ENCODE measurements around the gene RPN2.

DNA sequence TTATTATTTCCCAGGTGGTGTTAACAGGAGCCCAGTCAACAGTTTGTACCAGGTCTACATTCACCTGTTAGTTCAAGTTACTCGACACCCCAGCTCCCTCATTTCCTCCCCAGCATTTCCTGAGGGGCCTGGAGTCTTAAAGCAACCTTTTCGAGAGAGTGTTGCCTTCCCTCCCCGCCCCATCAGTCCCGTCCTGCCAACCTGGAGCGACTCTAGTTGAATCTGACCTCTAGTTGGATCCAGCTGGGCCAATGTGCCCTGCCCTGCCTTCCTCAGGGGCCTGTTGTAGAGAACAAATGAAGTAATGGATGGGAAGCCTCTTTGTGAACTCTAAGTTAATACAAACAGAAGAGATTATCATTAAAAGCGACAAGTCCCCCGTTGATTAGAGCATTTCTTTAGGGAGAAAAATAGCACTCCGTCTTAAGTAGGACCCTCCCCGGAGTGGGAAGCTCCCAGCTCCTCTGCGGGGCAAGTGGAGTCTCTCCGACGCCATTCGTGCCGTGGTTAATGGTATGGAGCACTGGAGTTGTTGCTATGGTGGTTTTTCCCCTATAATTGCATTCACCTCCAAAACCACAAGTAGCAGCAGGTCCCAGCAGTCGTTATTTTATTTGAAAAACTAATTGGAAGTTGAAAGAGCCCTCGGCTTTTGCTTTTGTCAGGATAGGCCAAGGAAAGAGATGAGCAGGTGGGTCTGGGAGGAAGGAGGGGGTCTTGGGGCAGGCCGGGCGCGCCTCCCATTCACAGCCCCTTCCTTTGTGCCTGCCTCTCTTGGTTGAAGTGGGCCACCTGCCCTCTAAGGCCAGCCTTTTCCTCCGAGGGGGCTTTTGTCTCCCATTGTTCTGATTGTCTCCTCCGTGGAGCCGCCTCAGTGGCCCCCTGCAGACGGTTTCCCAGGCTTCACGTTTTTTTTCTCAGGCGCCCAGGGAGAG is 66.4 kb downstream of the RPN2 start:
- TF ChIP-seq, protein P1, sequence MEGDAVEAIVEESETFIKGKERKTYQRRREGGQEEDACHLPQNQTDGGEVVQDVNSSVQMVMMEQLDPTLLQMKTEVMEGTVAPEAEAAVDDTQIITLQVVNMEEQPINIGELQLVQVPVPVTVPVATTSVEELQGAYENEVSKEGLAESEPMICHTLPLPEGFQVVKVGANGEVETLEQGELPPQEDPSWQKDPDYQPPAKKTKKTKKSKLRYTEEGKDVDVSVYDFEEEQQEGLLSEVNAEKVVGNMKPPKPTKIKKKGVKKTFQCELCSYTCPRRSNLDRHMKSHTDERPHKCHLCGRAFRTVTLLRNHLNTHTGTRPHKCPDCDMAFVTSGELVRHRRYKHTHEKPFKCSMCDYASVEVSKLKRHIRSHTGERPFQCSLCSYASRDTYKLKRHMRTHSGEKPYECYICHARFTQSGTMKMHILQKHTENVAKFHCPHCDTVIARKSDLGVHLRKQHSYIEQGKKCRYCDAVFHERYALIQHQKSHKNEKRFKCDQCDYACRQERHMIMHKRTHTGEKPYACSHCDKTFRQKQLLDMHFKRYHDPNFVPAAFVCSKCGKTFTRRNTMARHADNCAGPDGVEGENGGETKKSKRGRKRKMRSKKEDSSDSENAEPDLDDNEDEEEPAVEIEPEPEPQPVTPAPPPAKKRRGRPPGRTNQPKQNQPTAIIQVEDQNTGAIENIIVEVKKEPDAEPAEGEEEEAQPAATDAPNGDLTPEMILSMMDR (IDR thresholded peaks at IDR 0.05; ENCODE audit: low read depth, low read length, missing input control) = no peak
- TF ChIP-seq, protein P2, sequence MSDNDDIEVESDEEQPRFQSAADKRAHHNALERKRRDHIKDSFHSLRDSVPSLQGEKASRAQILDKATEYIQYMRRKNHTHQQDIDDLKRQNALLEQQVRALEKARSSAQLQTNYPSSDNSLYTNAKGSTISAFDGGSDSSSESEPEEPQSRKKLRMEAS (IDR thresholded peaks at IDR 0.05) = no peak
- TF ChIP-seq, protein P3, sequence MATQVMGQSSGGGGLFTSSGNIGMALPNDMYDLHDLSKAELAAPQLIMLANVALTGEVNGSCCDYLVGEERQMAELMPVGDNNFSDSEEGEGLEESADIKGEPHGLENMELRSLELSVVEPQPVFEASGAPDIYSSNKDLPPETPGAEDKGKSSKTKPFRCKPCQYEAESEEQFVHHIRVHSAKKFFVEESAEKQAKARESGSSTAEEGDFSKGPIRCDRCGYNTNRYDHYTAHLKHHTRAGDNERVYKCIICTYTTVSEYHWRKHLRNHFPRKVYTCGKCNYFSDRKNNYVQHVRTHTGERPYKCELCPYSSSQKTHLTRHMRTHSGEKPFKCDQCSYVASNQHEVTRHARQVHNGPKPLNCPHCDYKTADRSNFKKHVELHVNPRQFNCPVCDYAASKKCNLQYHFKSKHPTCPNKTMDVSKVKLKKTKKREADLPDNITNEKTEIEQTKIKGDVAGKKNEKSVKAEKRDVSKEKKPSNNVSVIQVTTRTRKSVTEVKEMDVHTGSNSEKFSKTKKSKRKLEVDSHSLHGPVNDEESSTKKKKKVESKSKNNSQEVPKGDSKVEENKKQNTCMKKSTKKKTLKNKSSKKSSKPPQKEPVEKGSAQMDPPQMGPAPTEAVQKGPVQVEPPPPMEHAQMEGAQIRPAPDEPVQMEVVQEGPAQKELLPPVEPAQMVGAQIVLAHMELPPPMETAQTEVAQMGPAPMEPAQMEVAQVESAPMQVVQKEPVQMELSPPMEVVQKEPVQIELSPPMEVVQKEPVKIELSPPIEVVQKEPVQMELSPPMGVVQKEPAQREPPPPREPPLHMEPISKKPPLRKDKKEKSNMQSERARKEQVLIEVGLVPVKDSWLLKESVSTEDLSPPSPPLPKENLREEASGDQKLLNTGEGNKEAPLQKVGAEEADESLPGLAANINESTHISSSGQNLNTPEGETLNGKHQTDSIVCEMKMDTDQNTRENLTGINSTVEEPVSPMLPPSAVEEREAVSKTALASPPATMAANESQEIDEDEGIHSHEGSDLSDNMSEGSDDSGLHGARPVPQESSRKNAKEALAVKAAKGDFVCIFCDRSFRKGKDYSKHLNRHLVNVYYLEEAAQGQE (IDR thresholded peaks at IDR 0.05) = no peak
- TF ChIP-seq FOXA2 (IDR thresholded peaks at IDR 0.05) (no peak), RAD21 (IDR thresholded peaks at IDR 0.05) (no peak)

Measured in liver (tissue), 3 donors.